ENCODE measurements around the gene FADS1. TPM values are rescaled to one million over a fixed set of nuclear protein-coding genes. Genes with fewer than 3 reads are reported as not detected.

The FADS1 gene
- total RNA-seq, 6 donors from 2014 or later = 38.8 to 63.7 (median 53.2) TPM

DNA sequence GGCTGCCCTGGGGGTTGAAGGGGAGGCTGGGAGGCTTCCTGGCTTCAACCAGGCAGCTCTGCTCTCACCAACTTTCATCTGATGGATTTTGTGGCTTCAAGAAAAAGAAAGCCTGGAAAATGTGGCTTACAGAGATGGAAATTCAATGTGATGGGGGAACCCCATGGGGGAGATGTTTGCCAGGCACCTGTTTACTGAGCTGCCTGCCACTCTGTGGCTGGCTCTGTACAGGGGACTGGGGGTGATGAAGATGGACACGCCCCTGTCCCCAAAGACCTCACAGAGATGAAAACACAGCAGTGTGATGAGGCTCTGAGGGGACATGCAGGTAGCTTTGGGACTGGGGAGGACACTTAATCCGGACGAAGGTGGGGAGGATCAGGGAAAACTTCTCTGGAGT lies 34.5 kb downstream of the FADS1 start:
- no peak overlapping the region for H3K4me3 ChIP-seq
- DNase-seq (no peak), ATAC-seq (ENCODE audit: low FRiP score in 2 of 2) (no peak)
- WGBS, 2 donors = 85 to 92% methylated on average over 3 of the region's 3 CpGs
- no peak for TF ChIP-seq EP300 (IDR thresholded peaks at IDR 0.05)
- TF ChIP-seq, protein P1, sequence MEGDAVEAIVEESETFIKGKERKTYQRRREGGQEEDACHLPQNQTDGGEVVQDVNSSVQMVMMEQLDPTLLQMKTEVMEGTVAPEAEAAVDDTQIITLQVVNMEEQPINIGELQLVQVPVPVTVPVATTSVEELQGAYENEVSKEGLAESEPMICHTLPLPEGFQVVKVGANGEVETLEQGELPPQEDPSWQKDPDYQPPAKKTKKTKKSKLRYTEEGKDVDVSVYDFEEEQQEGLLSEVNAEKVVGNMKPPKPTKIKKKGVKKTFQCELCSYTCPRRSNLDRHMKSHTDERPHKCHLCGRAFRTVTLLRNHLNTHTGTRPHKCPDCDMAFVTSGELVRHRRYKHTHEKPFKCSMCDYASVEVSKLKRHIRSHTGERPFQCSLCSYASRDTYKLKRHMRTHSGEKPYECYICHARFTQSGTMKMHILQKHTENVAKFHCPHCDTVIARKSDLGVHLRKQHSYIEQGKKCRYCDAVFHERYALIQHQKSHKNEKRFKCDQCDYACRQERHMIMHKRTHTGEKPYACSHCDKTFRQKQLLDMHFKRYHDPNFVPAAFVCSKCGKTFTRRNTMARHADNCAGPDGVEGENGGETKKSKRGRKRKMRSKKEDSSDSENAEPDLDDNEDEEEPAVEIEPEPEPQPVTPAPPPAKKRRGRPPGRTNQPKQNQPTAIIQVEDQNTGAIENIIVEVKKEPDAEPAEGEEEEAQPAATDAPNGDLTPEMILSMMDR (IDR thresholded peaks at IDR 0.05) = no peak
- no peak for TF ChIP-seq POLR2AphosphoS5 (IDR thresholded peaks at IDR 0.05)
- no peak for TF ChIP-seq POLR2A (IDR thresholded peaks at IDR 0.05)
- no peaks in the 10 kb centered on the region for H3K9me3 ChIP-seq
- peaks cover 5 to 8% (median 6%) of the 10 kb centered on the region in 4 donors for H3K4me1 ChIP-seq
- H3K36me3 ChIP-seq = peaks cover 0 to 48% (median 35%) of the 10 kb centered on the region in 4 donors
- H3K27me3 ChIP-seq = no peaks in the 10 kb centered on the region
- no peak overlapping the region for H3K27ac ChIP-seq

- 64 to 90% methylated on average over 2 to 5 of the region's 5 CpGs for WGBS, 2 donors
- TF ChIP-seq EP300 (IDR thresholded peaks at IDR 0.05) = no peak
- TF ChIP-seq, protein P1 (IDR thresholded peaks at IDR 0.05) = no peak
- TF ChIP-seq POLR2A (IDR thresholded peaks at IDR 0.05) = no peak
- no peak for TF ChIP-seq POLR2AphosphoS5 (IDR thresholded peaks at IDR 0.05)
These were observed 35.2 kb downstream of the FADS1 start for GRCh38 chr11:61781585-61781984.

DNA sequence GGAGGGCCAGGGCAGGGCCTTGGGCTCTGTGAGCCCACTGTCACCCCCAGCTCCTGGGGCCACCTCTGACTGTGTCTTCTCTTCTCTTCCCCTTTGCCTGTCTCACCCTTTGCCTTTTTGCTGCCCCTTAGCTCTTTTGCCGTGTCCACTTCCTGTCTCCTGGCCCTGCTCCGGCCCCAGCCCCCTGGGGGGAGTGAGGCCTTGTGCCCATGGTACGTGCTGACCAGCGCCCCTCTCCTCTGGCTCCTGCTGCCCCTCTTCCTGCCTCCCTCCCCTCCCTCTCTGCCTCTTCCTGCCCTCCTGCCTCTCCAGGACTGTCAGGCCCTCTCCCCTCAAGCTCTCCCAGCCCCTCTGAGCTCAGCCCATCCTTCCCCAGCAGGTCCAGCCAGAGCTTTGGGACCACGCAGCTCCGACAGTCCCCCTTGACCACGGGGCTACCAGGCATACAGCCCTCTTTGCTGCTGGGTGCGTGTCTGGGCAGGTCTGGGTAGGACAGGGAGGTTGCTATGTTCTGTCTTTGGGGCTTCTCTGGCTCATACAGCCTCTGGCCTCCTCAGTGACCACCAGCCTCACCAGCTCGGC lies 36.1 kb downstream of the FADS1 start:
- ATAC-seq (ENCODE audit: low FRiP score in 2 of 2) (no peak), DNase-seq (no peak)
- Histone ChIP-seq H3K36me3 (peaks cover 0 to 32% (median 20%) of the 10 kb centered on the region in 4 donors), H3K9me3 (no peaks in the 10 kb centered on the region), H3K27me3 (no peaks in the 10 kb centered on the region), H3K4me1 (peaks cover 9 to 18% (median 10%) of the 10 kb centered on the region in 4 donors), H3K27ac (no peak overlapping the region), H3K4me3 (no peak overlapping the region)
- TF ChIP-seq EP300 (IDR thresholded peaks at IDR 0.05) (no peak), POLR2A (IDR thresholded peaks at IDR 0.05) (no peak), POLR2AphosphoS5 (IDR thresholded peaks at IDR 0.05) (no peak)
- TF ChIP-seq, protein P1 (IDR thresholded peaks at IDR 0.05) = no peak
- WGBS, 2 donors = 86 to 89% methylated on average over 9 of the region's 9 CpGs

More at GRCh38 chr11:61781585-61781984, 35.2 kb downstream of the FADS1 start:
- Histone ChIP-seq H3K36me3 (peaks cover 0 to 41% (median 28%) of the 10 kb centered on the region in 4 donors), H3K27me3 (no peaks in the 10 kb centered on the region), H3K4me1 (peaks cover 9 to 15% (median 10%) of the 10 kb centered on the region in 4 donors), H3K4me3 (no peak overlapping the region), H3K9me3 (no peaks in the 10 kb centered on the region), H3K27ac (no peak overlapping the region)
- ATAC-seq (ENCODE audit: low FRiP score in 2 of 2) = no peak
- no peak for DNase-seq

DNA sequence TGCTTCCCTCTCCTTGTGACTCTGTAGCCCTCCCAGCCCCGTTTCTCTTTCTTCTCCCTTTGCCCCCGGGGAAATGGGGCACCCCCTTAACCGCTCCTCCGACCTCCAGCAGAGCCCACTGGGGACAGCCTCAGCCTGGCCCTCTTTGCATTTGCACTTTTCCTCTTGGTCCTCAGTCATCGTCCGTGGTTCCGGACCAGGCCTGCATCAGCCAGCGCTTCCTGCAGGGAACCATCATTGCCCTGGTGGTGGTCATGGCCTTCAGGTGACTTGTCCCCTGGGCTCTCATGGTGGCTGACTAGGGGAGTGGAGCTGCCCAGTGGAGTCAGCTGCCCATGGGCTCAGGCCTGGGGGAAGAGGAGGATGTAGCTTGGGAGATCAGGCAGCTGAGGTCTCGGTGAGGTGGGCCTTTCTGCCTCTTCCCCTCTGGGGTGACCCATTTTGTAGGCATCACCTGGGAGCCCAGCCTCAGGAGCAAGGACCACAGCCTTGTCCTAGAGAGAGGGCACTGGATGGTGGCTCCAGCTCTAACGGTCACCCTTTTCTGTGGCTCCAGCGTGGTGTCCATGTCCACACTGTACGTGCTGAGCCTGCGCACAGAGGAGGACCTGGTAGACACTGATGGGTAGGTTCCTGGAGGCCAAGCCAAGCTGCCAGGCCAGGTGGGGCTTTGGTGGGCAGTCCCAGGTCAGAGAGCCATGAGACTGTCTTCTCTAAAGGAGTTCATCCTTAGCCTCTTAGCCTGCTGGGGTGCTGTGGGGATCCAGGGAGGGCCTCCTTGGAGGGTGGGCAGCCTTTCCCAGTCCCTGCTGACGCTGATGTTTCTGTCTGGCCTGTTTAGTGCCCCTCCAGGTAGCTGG lies 36.9 kb downstream of the FADS1 start:
- Histone ChIP-seq H3K36me3 (peaks cover 0 to 24% (median 12%) of the 10 kb centered on the region in 4 donors), H3K4me1 (peaks cover 9 to 18% (median 10%) of the 10 kb centered on the region in 4 donors), H3K4me3 (no peak overlapping the region), H3K27me3 (no peaks in the 10 kb centered on the region), H3K27ac (no peak overlapping the region), H3K9me3 (no peaks in the 10 kb centered on the region)
- DNase-seq = no peak
- TF ChIP-seq POLR2AphosphoS5 (IDR thresholded peaks at IDR 0.05) = no peak
- TF ChIP-seq EP300 (IDR thresholded peaks at IDR 0.05) = no peak
- no peak for TF ChIP-seq POLR2A (IDR thresholded peaks at IDR 0.05)
- TF ChIP-seq, protein P1 (IDR thresholded peaks at IDR 0.05) = no peak
- no peak for ATAC-seq (ENCODE audit: low FRiP score in 2 of 2)
- WGBS, 2 donors = 85 to 93% methylated on average over 13 to 14 of the region's 14 CpGs
